Muscle layer of colon (tissue), 2 donors: Measurements from ENCODE around the gene IRX2.

ENCODE experiments used
- H3K27ac ChIP-seq: one replicate; pipeline ENCODE4 v1.7.0; 2013; ENCODE audit warnings: low read depth, mild to moderate bottlenecking, low read length, moderate library complexity
- H3K27me3 ChIP-seq, 2 donors: one replicate each; pipeline ENCODE4 v1.7.0; 2013; ENCODE audit warnings: low read length in 2 of 2, mild to moderate bottlenecking in 2 of 2; ENCODE audit not compliant: insufficient read depth in 2 of 2, control insufficient read depth in 1 of 2
- H3K36me3 ChIP-seq: one replicate; pipeline ENCODE4 v1.7.0; 2013; ENCODE audit warnings: mild to moderate bottlenecking, low read length; ENCODE audit not compliant: insufficient read depth
- H3K4me1 ChIP-seq: one replicate; pipeline ENCODE4 v1.7.0; 2013; ENCODE audit warnings: mild to moderate bottlenecking, low read length; ENCODE audit not compliant: insufficient read depth
- H3K4me3 ChIP-seq, 2 donors: one replicate each; pipeline ENCODE4 v1.7.0; 2013; ENCODE audit warnings: low read length in 2 of 2, low read depth in 1 of 2, mild to moderate bottlenecking in 1 of 2, moderate library complexity in 1 of 2
- H3K9ac ChIP-seq: one replicate; pipeline ENCODE4 v1.7.0; 2013; ENCODE audit warnings: low read length
- H3K9me3 ChIP-seq: one replicate; pipeline ENCODE4 v1.7.0; 2013; ENCODE audit warnings: mild to moderate bottlenecking, low read length
- donor health status: abdominal sarcoma.
- donor health status: Adenocarcinoma of cecum.

IRX2 gene

DNA sequence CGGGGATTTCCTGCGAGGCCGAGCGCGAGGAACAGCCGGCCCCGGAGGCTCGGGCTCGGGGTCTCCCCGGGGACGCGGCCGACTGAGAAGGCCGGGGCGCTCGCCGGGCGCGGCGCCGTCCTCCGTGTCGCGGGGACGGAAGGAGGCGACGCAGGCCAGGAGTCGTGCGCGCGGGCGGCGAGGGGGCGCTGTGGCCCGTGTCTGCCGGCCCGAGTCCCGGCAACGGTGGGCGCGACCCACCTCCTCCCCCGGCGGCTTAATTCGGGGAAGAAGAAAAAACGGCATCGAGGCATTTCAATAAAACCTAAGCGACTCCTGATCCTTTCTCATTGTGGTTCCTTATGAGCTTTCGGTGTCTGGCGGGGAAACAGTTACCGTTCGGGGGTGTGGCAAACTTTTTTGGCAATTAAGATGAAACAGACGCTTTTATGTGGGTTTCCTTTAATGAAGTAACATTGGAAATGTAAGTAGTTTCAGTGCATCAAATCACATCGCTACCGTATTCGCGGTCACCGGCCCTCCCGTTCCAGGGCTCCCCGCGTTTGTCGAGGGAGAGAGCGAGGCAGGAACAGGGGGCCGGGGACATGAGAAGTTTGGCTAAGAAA, 3.7 kb upstream of the IRX2 start:
- no peak overlapping the region for H3K27ac ChIP-seq
- no peaks in the 10 kb centered on the region for H3K9me3 ChIP-seq
- H3K4me3 ChIP-seq = no peak overlapping the region
- H3K4me1 ChIP-seq = peaks cover 8% of the 10 kb centered on the region
- H3K27me3 ChIP-seq = peaks cover 57 to 81% of the 10 kb centered on the region in 2 donors
- H3K36me3 ChIP-seq = no peaks in the 10 kb centered on the region
- no peak overlapping the region for H3K9ac ChIP-seq

- Histone ChIP-seq H3K27me3 (peaks cover 59 to 81% of the 10 kb centered on the region in 2 donors), H3K27ac (no peak overlapping the region)
These were observed 3.2 kb upstream of the IRX2 start for GRCh38 chr5:2754581-2755075.

DNA sequence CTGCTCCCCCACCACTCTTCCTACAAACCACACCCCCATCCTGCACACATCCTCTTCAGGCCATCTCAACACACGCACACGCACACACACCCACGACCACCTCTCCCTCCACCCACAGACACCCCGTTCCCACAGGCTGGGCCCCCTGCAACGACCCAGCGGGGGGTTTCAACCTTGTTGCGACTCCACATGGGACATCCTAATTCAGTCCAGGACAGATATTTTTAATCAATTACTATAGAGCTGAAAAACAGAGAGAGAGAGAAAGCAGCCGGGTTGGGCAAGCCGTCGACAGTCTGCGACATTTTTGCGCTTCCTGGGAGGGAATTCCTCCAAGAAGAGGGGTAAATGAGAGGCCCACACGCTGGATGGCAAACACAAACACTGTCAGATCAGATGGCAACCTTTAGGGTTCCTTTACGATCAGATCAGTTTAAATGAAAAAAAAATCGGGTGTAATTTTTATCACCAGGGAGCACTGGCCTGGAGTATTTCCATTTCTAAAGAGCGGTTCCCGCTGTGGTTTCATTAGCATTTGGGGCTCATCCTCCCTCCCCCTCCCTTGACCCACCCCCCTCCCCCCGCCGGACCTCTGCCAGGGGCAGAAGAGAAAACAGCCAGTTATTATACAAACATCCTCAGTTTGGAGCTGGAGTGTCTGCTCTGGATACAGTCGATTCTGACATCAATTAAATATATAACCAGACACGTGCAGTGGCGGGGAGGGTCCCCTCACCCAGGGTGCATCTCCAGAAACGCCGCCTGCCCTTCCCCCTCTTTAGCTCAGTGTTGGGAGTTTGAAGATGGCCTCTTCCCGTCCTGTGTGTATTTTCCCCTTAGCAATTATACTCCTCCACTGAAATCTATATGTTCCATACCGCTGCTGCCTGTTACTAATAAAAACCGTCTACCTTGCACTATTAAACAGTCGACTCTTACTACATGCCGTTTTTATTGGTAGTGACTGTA, 2.3 kb upstream of the IRX2 start:
- Histone ChIP-seq H3K27me3 (peaks cover 58 to 84% of the 10 kb centered on the region in 2 donors), H3K9me3 (no peaks in the 10 kb centered on the region), H3K9ac (no peak overlapping the region), H3K4me1 (peaks cover 8% of the 10 kb centered on the region), H3K4me3 (no peak overlapping the region), H3K36me3 (no peaks in the 10 kb centered on the region), H3K27ac (no peak overlapping the region)

More at GRCh38 chr5:2754581-2755075, 3.2 kb upstream of the IRX2 start:
- no peaks in the 10 kb centered on the region for H3K36me3 ChIP-seq
- H3K9ac ChIP-seq = no peak overlapping the region
- no peaks in the 10 kb centered on the region for H3K9me3 ChIP-seq
- no peak overlapping the region for H3K4me3 ChIP-seq
- peaks cover 8% of the 10 kb centered on the region for H3K4me1 ChIP-seq

- Histone ChIP-seq H3K27ac (no peak overlapping the region), H3K36me3 (no peaks in the 10 kb centered on the region), H3K9me3 (no peaks in the 10 kb centered on the region), H3K4me3 (no peak overlapping the region), H3K4me1 (peaks cover 8% of the 10 kb centered on the region), H3K9ac (no peak overlapping the region), H3K27me3 (peaks cover 51 to 87% of the 10 kb centered on the region in 2 donors)
These were observed 1.5 kb upstream of the IRX2 start for GRCh38 chr5:2752821-2753439.

DNA sequence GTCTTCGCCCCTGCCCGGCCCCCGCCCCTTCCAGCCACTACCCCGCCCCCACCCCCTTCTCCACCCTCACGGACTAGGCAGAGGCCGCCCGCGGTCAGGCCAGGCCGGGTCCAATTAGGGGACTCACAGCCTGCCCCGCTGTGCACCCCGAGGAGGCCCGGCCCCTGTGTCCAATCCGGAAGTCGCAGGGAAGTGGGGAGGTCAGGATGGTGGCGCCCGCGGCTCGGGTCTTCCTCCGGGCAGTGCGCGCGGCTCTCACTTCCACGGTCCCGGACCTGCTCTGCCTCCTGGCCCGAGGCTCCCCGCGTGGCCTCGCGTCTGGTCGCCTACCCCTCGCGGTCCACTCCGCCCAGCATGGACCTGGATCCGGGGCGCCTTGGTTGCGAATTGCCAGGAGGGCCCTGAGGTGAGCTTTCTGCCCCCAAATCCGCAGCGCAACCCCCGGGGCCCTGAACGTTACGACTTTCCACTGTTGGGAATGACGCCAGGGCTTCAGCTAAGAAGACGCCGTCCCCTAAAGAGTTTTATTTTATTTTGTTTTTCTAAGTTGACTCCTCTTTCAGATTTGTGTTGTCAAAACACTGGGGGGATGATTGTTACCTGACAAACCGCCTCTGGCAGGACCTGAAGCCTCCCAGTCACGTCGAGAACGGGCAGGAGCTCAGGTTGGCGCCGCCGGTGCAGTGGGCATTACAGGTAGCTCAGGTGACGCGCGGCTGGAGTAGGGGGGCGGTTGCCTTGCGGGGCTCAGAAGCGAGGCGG, 763 bp upstream of the IRX2 start:
- Histone ChIP-seq H3K4me1 (peaks cover 8% of the 10 kb centered on the region), H3K4me3 (no peak overlapping the region), H3K27me3 (peaks cover 52 to 87% of the 10 kb centered on the region in 2 donors), H3K9me3 (no peaks in the 10 kb centered on the region), H3K36me3 (no peaks in the 10 kb centered on the region), H3K27ac (no peak overlapping the region), H3K9ac (no peak overlapping the region)

GRCh38 chr5:2750758-2751464, 566 bp downstream of the IRX2 start:
- no peak overlapping the region for H3K27ac ChIP-seq
- H3K4me1 ChIP-seq = no peaks in the 10 kb centered on the region
- no peak overlapping the region for H3K4me3 ChIP-seq
- H3K9ac ChIP-seq = no peak overlapping the region
- no peaks in the 10 kb centered on the region for H3K9me3 ChIP-seq
- H3K27me3 ChIP-seq = peaks cover 45 to 76% of the 10 kb centered on the region in 2 donors
- no peaks in the 10 kb centered on the region for H3K36me3 ChIP-seq

- H3K27me3 ChIP-seq = peaks cover 38 to 76% of the 10 kb centered on the region in 2 donors
- H3K4me3 ChIP-seq = no peak overlapping the region
- H3K27ac ChIP-seq = no peak overlapping the region
- H3K9me3 ChIP-seq = no peaks in the 10 kb centered on the region
- no peak overlapping the region for H3K9ac ChIP-seq
- no peaks in the 10 kb centered on the region for H3K4me1 ChIP-seq
- no peaks in the 10 kb centered on the region for H3K36me3 ChIP-seq
These were observed 1.3 kb downstream of the IRX2 start for GRCh38 chr5:2750026-2750757.

- H3K9ac ChIP-seq = no peak overlapping the region
- peaks cover 40 to 74% of the 10 kb centered on the region in 2 donors for H3K27me3 ChIP-seq
- H3K4me3 ChIP-seq = no peak overlapping the region
- H3K4me1 ChIP-seq = no peaks in the 10 kb centered on the region
- H3K9me3 ChIP-seq = no peaks in the 10 kb centered on the region
- no peak overlapping the region for H3K27ac ChIP-seq
- H3K36me3 ChIP-seq = no peaks in the 10 kb centered on the region
These were observed 1.9 kb downstream of the IRX2 start for GRCh38 chr5:2749514-2750025.

DNA sequence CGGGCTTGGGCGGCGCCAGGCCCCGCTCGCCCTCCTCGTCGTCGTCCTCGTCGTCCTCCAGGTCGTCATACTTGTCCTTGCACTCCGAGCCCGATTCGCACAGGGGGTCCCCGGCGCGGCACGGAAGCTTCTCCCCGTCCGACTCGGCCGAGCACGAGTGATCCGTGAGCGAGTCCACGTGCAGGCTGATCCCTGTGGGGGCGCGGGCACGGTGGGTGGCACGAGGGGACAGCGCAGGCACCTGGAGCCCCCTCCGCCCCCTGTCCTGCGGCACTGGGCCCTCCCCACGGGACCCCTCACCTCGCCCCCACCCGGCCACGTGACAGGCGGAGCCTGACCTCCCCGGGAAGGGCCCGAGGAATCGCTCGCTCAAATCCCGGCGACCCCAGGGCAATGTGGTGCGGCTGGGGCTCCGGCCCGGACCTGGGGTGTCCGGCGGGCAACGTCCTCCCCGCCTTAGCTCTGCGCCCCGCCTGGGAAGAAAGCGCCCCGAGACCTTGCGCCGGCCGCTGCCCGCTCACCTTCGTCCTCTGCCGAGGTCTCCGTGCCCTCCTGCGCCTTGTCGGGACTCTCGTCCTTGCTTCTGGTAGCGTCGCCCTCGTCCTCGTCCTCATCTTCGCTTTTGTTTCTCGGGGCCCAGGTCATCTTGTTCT, 2.5 kb downstream of the IRX2 start:
- Histone ChIP-seq H3K9me3 (no peaks in the 10 kb centered on the region), H3K4me1 (no peaks in the 10 kb centered on the region), H3K27me3 (peaks cover 40 to 72% of the 10 kb centered on the region in 2 donors), H3K36me3 (no peaks in the 10 kb centered on the region), H3K4me3 (no peak overlapping the region), H3K9ac (no peak overlapping the region), H3K27ac (no peak overlapping the region)
